K562 (cell line): ENCODE data around the gene KCNN4. TPM values are rescaled to one million over a fixed set of nuclear protein-coding genes. Genes with fewer than 3 reads are reported as not detected.

Experiments used
- BACH1 ChIP-seq: fragments of 200-800 bp; sonication (Bioruptor generic); IDR thresholded peaks from 2 replicates; pipeline ENCODE4 v1.6.1; 2016; ENCODE audit warnings: missing genetic modification characterization, missing compliant biosample characterization
- CBFA2T2 ChIP-seq: fragments of 450-650 bp; conservative IDR thresholded peaks from 2 replicates; pipeline ENCODE4 v1.6.1; 2017; ENCODE audit warnings: mild to moderate bottlenecking
- ESRRB ChIP-seq: fragments of 250-450 bp; sonication (Bioruptor Pico); IDR thresholded peaks from 2 replicates; pipeline ENCODE4 v1.5.0; 2020; ENCODE audit warnings: mild to moderate bottlenecking, moderate library complexity, borderline replicate concordance
- FIP1L1 ChIP-seq: fragments of 200-400 bp; formaldehyde crosslinking; IDR thresholded peaks from 2 replicates; pipeline ENCODE4 v1.6.1; 2018; ENCODE audit warnings: mild to moderate bottlenecking, low read depth, low read length; ENCODE audit not compliant: poor library complexity, severe bottlenecking
- FOSL1 ChIP-seq: fragments of 200-800 bp; sonication (Bioruptor generic); conservative IDR thresholded peaks from 2 replicates; pipeline ENCODE4 v1.6.1; 2016; ENCODE audit warnings: missing genetic modification characterization, missing compliant biosample characterization
- FOXP1 ChIP-seq: sonication (generic); formaldehyde crosslinking; IDR thresholded peaks from 2 replicates; pipeline ENCODE4 v1.8.0; 2022; ENCODE audit warnings: mild to moderate bottlenecking, missing genetic modification reagents
- HDAC8 ChIP-seq: fragments of 450-650 bp; IDR thresholded peaks from 2 replicates; pipeline ENCODE4 v1.6.1; 2016; ENCODE audit warnings: mild to moderate bottlenecking, missing genetic modification characterization, moderate library complexity, missing compliant biosample characterization
- NR1H2 ChIP-seq: sonication (generic); formaldehyde crosslinking; IDR thresholded peaks from 2 replicates; pipeline ENCODE4 v1.4.0; 2020; ENCODE audit warnings: mild to moderate bottlenecking, missing genetic modification reagents
- SIX5 ChIP-seq, 2 experiments: IDR thresholded peaks; 2 replicates each; pipeline ENCODE4 v1.6.1; 2011; ENCODE audit warnings: low read length in 2 of 2, borderline replicate concordance in 1 of 2, low read depth in 1 of 2, mild to moderate bottlenecking in 1 of 2, moderate library complexity in 1 of 2; ENCODE audit not compliant: insufficient read depth in 1 of 2
- XRCC5 ChIP-seq: fragments of 200-400 bp; formaldehyde crosslinking; IDR thresholded peaks from 2 replicates; pipeline ENCODE4 v1.6.1; 2017; ENCODE audit warnings: low read depth, mild to moderate bottlenecking, low read length
- ZNF444 ChIP-seq: fragments of 250-450 bp; sonication (Bioruptor Pico); IDR thresholded peaks from 2 replicates; pipeline ENCODE4 v1.4.0; 2020; ENCODE audit warnings: mild to moderate bottlenecking, moderate library complexity
- ZSCAN32 ChIP-seq: fragments of 450-650 bp; formaldehyde crosslinking; IDR thresholded peaks from 2 replicates; pipeline ENCODE4 v1.4.0; 2020; ENCODE audit warnings: mild to moderate bottlenecking, moderate library complexity
- polyA plus RNA-seq, 8 experiments: library from polyadenylated mRNA; depleted of rRNA in 4 of 8; stranded (reverse) in 5 of 8; unstranded in 3 of 8; fragments of >200 nt; fragmentation: Nextera tagmentation in 2 of 8; fragmentation: Illumina TruSeq in 1 of 8; extraction: Ambion mirVana in 2 of 8; extraction: Trizol in 1 of 8; gene quantifications; 2 replicates each; pipeline versions ENCODE4 v1.2.1 to v1.2.3, GENCODE V29; 2011 to 2014; ENCODE audit warnings: inconsistent platforms in 1 of 8, missing spikeins in 1 of 8
- total RNA-seq, 7 experiments: library from RNA; depleted of rRNA in 6 of 7; stranded (reverse); fragments of >200 nt in 6 of 7; fragmentation: Illumina TruSeq in 2 of 7; extraction: Trizol in 2 of 7; gene quantifications; 2 replicates each; pipeline versions ENCODE4 v1.2.1 to v1.2.3, GENCODE V29; 2011 to 2021; ENCODE audit warnings: low replicate concordance in 1 of 7
- TF ChIP-seq, protein P1 (sequence below), 2 experiments: fragments of 450-650 bp; IDR thresholded peaks; 2 replicates each; pipeline ENCODE4 v1.6.1; 2018; ENCODE audit warnings: mild to moderate bottlenecking in 2 of 2, low read depth in 1 of 2; ENCODE audit not compliant: partially characterized antibody in 2 of 2
- TF ChIP-seq, protein P2 (sequence below), 2 experiments: fragments of 450-650 bp in 1 of 2; sonication (generic) in 1 of 2; formaldehyde crosslinking; conservative IDR thresholded peaks; 2 replicates each; pipeline versions ENCODE4 v1.4.0 to v1.8.1; 2020 to 2022; ENCODE audit warnings: mild to moderate bottlenecking in 1 of 2, missing genetic modification reagents in 1 of 2
- TF ChIP-seq, protein P3 (sequence below): sonication (generic); formaldehyde crosslinking; IDR thresholded peaks from 2 replicates; pipeline ENCODE4 v1.8.1; 2022; ENCODE audit warnings: missing genetic modification reagents
- TF ChIP-seq, protein P4 (sequence below): fragments of 250-450 bp; sonication (Bioruptor Pico); IDR thresholded peaks from 2 replicates; pipeline ENCODE4 v1.8.0; 2022; ENCODE audit warnings: inconsistent platforms
- TF ChIP-seq, protein P5 (sequence below): sonication (generic); formaldehyde crosslinking; IDR thresholded peaks from 2 replicates; pipeline ENCODE4 v1.8.0; 2023; ENCODE audit warnings: mild to moderate bottlenecking, missing genetic modification reagents

Gene KCNN4
- total and polyA plus RNA-seq, 9 of the 15 experiments (the other 6 are each of a cell fraction or from before 2014, with no cell fraction given): 0.53 to 37.7 (median 25.9) TPM

DNA sequence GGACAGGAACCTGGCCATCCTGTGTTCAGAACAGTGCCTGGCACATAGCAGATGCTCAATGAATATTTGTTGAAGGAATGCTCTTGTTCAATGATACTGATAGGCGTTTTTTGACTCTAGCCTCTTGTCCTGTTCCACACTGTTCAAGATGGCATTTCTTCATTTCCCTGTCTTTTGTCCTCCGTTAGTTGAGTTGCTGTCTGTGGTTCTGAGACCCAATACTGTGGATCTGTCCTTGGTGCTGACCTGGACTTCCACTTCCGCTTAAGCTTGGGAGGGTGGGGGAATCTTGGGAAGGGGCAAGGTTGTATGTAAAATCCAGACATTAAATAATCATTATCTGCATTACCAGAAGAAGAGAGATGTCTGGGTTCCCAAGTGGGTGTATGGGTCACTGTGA lies 8.3 kb upstream of the KCNN4 start (continued):
- TF ChIP-seq, protein P1, sequence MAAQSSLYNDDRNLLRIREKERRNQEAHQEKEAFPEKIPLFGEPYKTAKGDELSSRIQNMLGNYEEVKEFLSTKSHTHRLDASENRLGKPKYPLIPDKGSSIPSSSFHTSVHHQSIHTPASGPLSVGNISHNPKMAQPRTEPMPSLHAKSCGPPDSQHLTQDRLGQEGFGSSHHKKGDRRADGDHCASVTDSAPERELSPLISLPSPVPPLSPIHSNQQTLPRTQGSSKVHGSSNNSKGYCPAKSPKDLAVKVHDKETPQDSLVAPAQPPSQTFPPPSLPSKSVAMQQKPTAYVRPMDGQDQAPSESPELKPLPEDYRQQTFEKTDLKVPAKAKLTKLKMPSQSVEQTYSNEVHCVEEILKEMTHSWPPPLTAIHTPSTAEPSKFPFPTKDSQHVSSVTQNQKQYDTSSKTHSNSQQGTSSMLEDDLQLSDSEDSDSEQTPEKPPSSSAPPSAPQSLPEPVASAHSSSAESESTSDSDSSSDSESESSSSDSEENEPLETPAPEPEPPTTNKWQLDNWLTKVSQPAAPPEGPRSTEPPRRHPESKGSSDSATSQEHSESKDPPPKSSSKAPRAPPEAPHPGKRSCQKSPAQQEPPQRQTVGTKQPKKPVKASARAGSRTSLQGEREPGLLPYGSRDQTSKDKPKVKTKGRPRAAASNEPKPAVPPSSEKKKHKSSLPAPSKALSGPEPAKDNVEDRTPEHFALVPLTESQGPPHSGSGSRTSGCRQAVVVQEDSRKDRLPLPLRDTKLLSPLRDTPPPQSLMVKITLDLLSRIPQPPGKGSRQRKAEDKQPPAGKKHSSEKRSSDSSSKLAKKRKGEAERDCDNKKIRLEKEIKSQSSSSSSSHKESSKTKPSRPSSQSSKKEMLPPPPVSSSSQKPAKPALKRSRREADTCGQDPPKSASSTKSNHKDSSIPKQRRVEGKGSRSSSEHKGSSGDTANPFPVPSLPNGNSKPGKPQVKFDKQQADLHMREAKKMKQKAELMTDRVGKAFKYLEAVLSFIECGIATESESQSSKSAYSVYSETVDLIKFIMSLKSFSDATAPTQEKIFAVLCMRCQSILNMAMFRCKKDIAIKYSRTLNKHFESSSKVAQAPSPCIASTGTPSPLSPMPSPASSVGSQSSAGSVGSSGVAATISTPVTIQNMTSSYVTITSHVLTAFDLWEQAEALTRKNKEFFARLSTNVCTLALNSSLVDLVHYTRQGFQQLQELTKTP (IDR thresholded peaks at IDR 0.05; ENCODE audit: low read depth in 1 of 2, partially characterized antibody in 2 of 2): peak in 1 of 2 experiments; percentile 99
- TF ChIP-seq, protein P2, sequence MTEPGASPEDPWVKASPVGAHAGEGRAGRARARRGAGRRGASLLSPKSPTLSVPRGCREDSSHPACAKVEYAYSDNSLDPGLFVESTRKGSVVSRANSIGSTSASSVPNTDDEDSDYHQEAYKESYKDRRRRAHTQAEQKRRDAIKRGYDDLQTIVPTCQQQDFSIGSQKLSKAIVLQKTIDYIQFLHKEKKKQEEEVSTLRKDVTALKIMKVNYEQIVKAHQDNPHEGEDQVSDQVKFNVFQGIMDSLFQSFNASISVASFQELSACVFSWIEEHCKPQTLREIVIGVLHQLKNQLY (CRISPR knock-in tag; conservative IDR thresholded peaks at IDR 0.05): peak in 1 of 2 experiments; percentile 95; a peak in 2 of 4 replicates
- TF ChIP-seq, protein P3, sequence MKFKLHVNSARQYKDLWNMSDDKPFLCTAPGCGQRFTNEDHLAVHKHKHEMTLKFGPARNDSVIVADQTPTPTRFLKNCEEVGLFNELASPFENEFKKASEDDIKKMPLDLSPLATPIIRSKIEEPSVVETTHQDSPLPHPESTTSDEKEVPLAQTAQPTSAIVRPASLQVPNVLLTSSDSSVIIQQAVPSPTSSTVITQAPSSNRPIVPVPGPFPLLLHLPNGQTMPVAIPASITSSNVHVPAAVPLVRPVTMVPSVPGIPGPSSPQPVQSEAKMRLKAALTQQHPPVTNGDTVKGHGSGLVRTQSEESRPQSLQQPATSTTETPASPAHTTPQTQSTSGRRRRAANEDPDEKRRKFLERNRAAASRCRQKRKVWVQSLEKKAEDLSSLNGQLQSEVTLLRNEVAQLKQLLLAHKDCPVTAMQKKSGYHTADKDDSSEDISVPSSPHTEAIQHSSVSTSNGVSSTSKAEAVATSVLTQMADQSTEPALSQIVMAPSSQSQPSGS (CRISPR knock-in tag): no peak
- TF ChIP-seq CBFA2T2 (no peak), NR1H2 (no peak), FOSL1 (tag) (no peak), XRCC5 (no peak), FIP1L1 (no peak), FOXP1 (CRISPR knock-in tag) (peak; percentile 24; the same call in 1 of the 2 replicates), ESRRB (CRISPR knock-in tag) (no peak), SIX5 (IDR thresholded peaks at IDR 0.05; ENCODE audit: borderline replicate concordance in 1 of 2, insufficient read depth in 1 of 2, low read depth in 1 of 2, low read length in 2 of 2) (no peak), ZNF444 (CRISPR knock-in tag) (no peak), ZSCAN32 (CRISPR knock-in tag) (no peak), HDAC8 (tag) (no peak), BACH1 (tag) (peak; percentile 72; the same call in 1 of the 2 replicates)
- TF ChIP-seq, protein P4, sequence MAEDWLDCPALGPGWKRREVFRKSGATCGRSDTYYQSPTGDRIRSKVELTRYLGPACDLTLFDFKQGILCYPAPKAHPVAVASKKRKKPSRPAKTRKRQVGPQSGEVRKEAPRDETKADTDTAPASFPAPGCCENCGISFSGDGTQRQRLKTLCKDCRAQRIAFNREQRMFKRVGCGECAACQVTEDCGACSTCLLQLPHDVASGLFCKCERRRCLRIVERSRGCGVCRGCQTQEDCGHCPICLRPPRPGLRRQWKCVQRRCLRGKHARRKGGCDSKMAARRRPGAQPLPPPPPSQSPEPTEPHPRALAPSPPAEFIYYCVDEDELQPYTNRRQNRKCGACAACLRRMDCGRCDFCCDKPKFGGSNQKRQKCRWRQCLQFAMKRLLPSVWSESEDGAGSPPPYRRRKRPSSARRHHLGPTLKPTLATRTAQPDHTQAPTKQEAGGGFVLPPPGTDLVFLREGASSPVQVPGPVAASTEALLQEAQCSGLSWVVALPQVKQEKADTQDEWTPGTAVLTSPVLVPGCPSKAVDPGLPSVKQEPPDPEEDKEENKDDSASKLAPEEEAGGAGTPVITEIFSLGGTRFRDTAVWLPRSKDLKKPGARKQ (CRISPR knock-in tag): no peak
- TF ChIP-seq, protein P5, sequence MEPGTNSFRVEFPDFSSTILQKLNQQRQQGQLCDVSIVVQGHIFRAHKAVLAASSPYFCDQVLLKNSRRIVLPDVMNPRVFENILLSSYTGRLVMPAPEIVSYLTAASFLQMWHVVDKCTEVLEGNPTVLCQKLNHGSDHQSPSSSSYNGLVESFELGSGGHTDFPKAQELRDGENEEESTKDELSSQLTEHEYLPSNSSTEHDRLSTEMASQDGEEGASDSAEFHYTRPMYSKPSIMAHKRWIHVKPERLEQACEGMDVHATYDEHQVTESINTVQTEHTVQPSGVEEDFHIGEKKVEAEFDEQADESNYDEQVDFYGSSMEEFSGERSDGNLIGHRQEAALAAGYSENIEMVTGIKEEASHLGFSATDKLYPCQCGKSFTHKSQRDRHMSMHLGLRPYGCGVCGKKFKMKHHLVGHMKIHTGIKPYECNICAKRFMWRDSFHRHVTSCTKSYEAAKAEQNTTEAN (CRISPR knock-in tag): no peak
